Activated CD8-positive, alpha-beta memory T cell treated with anti-CD3 and anti-CD28 coated beads, Interleukin-2, amount 50 U/mL, for 48 hours (primary cell): ENCODE data around the gene RNPEPL1.

ENCODE experiments used
- DNase-seq: peaks from one replicate; pipeline ENCODE4 v3.0.0-alpha.2; 2020

The RNPEPL1 gene

DNA sequence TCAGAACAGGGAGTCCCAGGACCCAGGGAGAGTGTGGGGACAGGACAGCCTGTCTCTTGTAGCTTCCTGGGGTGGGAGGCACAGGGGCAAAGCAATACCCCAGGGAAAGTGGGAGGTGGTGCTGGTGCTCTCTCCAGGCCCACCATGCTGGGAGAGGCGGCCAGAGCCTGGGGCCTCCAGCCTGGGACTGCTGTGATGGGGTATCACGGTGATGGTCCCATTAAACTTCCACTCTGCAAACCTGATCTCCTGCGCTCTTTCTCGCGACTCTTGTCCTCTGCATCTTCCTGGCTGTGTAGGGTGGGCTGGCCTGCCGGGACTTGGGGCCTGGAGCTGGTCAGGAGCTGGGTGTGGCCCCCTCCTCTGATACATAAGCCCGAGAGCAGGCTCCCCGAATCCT, 10.2 kb downstream of the RNPEPL1 start:
- no peak for DNase-seq

DNA sequence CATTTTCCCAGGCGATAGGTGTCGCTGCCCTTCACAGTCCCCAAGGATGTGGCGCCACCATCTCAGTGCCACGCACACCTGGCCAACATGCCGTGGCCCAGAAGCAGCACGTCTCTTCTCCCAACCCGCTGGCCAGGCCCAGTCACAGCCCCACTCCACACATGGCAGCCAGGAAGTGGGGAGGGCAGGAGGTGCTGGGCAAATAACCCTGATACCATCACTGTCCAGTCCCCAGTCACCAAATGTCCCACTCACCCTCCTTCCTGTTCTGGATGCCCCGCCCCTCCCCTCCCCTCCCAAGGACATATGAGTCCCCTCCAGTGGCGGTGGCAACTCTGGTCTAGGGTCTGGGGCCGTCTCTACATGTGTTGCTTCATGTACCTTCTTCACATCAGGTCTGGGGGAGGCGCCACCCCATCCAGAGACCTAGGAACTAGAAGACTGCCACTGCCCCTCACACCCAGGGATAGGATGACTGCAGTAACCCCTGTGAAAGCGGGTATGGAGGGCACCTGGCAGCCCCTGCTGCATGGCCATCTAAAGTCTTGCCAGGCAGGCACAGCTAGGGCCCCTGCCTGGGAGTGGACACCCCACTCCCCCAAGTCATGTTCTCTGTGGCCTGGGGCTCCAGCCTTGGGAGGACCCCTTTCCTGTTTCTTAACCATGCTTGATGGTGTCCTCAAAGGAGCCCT, 10.9 kb downstream of the RNPEPL1 start:
- DNase-seq = no peak

DNA sequence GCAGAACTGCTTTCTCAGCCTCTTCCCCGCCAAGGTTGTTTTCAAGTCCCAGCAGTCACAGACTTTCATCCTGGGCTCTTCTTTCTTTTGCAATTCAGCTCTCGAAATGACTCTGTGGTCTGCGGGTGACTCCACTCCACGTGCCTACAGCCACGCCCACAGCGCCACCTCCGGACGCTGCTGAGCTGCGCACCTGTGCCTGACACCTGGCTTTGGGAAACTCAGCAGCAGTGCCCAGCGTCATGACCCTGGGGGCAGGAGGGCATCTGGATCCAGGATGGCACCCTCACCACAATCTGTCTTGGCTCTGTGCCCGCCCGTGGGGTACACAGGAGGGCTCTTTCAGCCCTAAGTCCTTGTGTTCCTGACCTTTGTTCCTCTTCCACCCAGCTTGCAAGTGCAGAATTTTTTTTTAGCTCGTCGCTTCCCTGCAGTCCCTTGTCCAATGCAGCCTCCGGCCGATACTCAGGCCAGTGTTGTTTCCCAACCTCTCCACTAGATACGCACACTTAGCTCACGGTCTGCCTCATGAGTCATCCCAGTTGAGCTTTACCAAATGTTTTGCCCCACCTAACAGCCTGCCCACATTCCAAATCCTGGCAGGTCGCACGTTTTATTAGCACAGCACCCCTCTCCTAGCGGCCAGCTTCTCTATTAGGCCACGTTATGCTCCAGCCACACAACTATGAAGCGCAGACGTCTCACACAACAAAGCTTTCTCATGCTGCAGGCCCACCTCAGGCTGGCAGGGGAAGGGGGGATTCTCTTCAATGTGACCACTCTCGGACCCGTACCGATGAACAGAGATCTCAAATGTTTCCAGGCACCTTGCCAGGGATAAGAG, 11.7 kb downstream of the RNPEPL1 start:
- peak; percentile 84 for DNase-seq

DNA sequence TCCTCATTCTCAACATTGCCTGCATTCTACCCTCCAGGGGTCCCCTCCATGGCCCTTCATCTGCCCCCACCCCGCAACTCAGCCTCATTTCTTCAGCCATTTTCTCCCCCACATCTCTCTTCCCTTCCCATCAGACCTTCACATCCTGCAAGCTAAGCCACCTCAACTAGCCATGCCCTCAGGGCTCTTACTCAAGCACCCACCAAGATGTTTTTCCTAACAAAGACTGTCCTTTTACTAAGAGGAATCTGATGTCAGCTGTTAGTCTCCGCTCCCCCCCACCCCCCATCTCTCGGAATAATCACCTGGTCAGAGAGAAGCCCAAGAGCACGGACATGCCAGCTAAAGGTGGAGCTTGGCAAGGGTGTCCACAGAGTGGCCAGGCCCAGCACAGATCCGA, 13.5 kb downstream of the RNPEPL1 start:
- no peak for DNase-seq

DNA sequence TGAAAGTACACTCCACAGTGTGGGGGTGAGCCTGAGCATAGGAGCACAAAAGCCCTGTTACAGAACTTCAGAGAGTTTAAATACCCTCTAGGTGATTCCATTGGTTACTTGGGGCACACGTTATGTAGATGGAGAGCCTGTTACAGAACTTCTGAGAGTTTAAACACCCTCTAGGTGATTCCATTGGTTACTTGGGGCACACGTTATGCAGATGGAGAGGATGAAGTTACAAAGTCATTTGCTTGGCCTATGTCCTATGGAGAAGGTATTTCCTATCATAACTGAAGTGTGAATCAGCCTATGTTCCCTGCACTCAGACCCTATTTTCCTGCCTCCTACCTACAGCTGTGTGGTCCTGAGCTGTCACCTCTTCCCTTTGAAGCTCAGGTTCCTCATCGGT, 14.5 kb downstream of the RNPEPL1 start:
- DNase-seq = no peak

DNA sequence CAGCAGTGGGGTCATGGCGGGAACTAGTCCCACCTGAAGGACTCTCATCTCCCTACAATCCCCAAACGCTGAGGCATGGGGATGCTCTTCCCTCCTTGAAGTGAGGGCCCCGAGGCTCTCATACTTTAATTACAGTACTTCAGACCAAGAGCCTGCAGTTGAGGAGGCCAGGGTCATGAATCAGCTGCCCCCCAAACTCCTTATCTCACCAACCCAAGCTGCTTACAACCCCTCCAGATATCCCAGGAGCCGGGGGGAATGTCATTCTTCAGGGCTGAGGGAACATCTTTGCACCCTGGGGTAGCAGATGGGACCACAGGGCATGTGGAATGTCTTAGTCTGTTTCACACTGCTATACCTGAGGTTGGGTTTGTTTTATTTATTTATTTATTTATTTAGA, 15.5 kb downstream of the RNPEPL1 start:
- no peak for DNase-seq

DNA sequence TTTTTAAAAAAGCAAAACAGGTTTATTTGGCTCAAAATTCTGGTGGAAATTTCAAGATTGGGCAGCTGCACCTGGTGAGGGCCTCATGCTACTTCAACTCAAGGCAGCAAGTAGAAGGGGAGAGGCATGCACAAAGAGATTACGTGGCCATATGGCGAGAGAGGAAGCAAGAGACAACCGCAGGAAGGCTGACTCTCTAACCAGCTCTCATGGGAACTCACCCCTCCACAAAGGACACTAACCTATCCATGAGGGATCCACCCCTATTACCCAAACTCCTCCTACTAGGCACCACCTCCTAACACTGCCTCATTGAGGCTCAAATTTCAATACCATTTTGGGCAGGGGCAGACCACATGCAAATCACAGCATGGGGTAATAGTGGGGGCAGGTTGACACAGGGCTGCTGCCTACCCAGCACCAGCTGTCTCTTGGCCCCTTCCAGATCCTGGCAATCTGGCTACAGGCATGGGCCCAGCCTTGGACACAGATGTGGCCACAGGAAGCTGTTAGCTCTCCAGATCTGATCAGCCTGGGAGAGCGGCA, 16.3 kb downstream of the RNPEPL1 start:
- no peak for DNase-seq

DNA sequence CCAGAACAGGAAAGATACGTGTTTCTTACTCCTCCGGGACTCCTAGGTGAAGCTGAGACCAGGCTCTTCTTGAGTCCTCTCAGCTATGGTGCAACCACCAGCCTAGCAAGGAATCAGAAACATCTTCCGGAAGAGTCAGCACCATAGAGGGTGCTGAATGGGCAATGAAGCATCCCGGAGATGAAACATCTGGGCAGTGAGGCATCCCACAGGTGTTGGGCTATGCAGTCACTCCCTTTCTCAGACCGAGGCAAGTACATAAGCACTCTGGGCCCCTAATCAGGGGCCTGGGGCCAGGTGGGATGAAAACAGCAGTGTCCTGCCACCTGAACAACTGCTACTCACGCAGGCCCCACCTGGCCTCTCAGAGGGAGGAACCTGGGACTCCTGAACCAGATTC, 16.8 kb downstream of the RNPEPL1 start:
- DNase-seq = no peak

DNA sequence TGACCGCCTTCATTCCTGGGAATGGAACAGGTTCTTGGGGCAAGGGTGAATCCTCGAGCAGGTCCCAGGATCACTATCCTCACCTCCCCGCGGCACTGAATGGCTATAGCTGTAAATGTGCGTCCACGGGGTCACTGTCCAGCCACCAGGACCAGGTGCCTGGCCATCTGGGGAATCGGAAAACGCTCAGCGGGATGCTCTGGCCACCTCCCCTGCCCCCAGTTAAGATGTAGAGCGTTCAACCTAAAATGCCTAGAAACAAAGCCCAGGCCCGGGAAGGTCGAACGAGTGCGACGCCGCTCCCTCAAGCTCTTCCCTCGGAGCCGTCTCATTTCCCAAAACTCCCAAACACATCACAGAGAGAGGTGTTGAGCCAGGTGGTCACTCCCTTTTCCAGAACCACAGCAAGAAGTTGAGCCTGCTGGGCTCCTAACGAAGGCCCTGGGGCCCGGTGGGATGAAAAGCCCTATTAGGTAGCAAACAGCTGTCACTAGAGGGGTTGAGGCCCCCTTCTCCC, 17.5 kb downstream of the RNPEPL1 start:
- DNase-seq = no peak

DNA sequence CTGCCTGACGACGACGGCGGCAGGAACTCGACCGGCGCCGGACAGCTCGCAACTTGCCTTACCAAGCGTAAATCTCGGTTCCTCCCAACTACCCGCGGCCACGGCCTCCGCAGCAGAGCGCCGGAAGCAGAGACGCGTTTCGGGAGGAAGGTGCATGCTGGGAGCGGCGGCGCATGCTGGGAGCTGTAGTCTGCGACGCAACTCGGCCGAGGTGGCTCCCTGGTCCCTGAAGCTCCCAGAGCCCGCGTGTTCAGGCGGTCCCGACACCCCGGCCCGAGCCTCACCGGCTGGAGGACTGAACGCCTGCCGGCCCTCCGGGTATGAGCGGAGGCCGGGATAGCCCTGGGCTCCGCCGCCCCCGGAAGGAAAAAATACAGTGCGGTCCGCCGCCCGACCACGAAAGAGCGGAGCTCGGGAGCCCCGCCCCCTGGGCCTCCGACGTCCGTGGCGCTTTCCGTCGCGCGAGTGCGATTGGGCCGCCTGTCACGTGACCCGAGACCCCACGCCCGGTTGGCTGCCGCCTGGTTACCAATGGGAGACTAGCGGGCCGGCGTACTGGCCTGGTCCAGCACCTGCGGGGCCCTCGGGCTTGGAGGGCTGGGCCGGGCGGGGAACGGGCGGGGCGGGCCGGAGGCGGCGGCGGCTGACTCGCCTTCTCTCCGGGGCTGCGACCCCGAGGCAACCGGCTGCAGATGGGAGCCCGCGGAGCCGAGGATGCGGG, 18.1 kb downstream of the RNPEPL1 start, which contains the start of gene CAPN10:
CAPN10 (plus strand) TSS at position 537 of the 721 bp plus-strand sequence; CDS start at position 715, 178 bp downstream.
- peak; percentile 97 for DNase-seq

DNA sequence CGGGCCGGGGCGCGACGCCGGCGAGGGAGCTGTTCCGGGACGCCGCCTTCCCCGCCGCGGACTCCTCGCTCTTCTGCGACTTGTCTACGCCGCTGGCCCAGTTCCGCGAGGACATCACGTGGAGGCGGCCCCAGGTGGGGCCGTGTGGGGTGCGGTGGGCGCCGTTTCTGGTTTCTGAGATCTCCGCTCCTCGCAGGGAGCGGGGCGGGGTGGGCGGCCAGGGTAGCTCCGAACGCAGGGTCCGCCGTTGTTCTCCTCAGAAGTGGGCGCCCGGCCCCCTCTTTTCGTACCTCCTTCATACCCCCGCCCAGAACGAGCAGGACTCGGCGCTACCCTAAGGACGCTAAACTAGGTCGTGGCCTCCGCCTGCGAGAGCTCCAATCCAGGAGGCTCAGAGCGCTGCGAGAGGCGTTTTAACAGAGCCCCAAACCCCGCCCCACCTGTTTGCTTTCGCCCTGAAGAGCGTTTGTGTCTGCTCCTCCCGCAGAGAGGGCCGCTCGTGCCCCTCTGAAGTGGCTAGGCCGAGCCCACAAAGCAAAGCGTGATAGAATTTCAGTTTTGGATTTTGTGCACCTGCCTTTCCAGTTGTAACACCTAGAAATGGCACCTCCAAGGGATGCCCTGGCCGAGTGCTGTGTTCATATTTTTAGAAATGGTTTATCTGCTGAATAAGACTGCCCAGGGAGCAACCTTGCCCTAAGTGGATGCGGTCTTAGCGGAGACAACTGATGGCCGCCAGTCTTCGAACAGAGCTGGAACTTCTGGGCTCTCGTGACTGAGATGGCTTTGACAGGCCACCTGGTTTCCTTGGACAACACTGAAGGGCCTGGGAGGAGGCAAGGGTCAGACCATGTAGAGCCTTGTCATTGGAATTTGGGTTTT, 18.9 kb downstream of the RNPEPL1 start:
- peak; percentile 75 for DNase-seq

DNA sequence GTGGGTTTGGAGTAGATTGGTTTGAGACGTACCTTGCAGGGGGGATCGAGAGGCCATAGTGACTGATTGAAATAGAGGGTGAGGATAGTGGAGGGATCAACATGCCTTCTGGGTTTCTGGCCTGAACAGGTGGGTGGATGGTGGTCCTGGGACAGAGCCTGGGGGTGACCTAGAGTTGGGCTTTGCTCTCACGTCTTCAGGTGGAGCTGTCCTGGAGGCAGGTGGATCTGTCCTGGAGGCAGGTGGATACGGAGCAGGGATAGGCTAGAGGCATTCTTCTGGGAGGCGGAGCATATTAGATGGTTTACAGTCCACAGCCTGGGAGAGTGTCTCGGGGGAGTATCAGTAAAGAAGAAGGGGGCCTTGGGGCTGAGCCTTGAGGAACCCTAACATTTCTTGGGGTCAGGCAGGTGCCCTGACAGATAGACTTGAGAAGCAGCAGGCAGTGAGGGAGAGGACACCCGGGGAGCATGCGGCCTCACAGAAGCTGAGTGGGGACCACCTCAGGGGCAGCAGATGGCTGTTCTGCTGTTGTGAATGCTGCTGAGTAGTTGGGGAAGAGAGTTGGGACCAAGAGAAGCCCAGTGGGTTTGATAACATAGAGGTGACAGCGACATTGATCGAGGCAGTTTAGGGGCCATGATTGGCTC, 19.8 kb downstream of the RNPEPL1 start:
- DNase-seq = no peak

DNA sequence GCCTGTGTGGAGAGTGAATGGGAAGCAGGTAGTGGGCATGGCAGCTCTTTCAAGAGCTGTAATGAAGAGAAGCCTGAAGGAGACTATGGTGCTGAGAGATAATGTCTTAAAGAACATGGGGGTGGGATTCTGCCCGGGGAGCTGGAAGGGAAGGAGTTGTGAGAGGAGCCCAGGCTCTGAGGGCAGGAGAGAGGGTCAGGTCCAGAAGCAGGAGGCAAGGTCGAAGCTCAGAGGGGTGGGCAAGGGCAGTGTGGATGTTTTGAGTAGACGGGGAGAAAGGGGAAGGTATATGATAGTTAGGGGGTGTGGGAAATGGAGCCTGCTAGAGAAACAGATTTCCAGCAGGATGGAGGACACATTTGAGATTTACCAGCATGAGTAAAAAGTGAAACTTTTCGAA, 20.4 kb downstream of the RNPEPL1 start:
- DNase-seq = no peak

DNA sequence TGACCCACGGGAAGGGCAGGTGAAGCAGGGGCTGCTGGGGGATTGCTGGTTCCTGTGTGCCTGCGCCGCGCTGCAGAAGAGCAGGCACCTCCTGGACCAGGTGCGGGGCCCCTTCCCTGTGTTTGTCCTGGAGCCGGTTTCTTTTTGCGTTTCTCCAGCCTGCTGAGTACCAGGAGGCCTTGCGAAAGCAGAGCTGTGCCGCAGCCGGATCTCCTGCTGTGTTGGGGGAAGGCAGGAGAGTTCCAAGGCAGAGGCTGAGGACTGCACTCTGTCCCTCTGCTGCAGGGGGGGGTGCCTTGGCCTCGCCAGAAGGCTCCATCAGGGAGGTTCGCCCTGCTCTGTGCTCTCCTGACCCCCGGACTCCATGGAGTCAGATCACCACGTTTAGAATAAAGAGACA, 21.1 kb downstream of the RNPEPL1 start:
- DNase-seq = no peak

DNA sequence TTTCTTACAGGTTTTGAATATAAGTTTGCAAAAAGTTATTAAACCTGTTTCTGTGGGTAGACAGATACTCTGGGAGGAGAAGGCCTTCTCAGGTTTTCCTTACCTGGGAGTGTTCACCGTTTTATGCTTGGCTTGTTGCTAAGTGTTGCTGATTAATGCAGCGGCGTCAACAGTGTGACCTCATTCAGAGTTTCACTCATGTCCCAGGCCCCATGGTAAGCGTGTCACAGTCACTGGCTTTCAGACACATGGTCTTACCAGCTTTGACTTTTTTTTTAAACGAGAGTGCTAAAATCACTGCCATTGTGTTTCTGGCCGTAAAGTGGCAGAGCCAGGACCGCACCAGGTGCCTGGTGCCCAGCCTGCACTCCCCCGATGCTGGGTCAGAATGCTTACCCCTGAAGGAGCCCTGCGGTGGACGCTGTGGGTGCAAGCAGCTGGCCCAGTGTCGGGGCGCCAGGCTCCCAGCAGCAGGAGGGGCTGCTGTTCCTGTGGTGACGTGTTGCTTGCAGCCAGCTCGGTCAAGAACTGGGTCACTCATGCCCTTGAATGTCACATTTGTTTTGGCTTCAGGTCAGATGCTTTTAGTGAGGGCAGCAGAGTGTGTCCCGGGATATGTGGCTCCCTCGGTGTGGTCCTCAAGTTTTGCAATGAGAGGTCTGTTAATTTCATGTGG, 21.7 kb downstream of the RNPEPL1 start:
- no peak for DNase-seq

DNA sequence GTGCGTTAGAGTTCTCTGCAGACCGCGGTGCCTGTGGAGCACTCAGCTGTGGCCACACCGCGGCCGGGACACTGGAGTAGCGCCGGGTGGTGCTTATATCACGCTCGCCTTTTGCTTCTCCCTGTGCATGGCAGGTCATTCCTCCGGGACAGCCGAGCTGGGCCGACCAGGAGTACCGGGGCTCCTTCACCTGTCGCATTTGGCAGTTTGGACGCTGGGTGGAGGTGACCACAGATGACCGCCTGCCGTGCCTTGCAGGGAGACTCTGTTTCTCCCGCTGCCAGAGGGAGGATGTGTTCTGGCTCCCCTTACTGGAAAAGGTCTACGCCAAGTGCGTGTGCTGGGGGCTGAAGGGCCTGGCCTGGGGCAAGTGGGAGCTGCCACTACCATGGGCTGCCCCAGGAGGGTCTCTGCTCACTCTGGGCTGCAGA, 22.4 kb downstream of the RNPEPL1 start:
- DNase-seq = no peak

DNA sequence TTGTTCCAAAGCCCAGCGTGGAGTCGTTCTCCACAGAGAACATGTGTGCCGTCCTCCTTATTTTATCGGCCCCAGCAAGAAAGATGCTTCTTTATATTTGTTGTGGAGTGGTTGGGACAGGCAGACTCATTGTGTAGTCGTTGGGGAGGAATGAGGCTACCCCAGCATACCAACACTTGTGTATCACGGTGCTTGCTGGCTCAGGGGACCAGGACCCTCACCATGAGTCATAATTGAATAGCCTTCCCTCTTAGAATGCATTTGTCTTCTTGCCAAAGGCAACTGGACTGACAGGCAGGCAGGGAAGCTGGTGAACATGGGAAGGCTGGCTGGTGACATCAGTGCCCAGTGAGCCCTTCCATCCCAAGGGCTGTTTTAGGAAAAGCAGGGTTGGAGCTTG, 22.9 kb downstream of the RNPEPL1 start:
- DNase-seq = no peak

DNA sequence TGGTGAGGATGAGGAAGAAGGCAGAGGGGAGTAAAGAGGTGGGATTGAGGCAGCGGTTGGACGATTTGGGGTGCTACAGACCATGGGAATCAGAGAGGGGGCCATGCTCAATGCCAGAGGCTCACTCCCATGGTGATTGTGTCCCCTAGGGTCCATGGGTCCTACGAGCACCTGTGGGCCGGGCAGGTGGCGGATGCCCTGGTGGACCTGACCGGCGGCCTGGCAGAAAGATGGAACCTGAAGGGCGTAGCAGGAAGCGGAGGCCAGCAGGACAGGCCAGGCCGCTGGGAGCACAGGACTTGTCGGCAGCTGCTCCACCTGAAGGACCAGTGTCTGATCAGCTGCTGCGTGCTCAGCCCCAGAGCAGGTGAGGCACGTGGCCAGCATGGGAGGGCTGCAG, 23.5 kb downstream of the RNPEPL1 start:
- no peak for DNase-seq

DNA sequence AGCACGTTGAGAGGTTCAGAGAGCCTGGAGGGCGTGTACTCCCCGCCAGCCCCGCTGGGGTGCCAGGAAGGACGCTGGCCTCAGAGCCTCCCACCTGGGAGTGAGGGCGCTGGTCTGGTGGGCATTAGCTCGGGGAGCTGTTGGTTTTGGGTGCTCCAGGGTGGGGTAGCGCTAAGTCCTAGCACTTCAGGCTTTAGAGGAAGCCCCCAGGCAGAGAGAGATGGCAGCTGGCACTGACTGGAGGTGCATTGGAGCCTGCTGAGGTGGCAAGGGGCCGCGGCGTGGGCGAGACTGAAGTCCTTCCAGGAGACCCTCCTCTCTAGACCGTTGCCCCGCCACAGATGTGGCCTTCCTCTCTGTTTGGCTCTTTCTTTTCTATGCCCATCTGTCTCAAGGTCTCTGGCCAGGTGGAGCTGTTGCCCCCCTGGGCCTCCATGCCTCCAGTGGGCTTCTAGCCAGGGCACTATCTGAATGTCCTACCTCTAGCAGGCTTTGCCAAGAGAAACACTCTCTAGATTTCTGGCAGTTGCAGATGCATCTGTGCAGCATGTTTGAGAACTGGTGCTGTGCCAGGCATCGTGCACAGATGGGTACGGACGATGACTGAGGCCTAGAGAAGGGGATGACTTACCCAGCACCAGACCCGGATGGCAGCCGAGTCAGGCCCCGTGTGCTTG, 24.9 kb downstream of the RNPEPL1 start:
- DNase-seq = no peak
